ENCODE measurements around the gene ZSWIM6. TPM values are rescaled to one million over a fixed set of nuclear protein-coding genes. Genes with fewer than 3 reads are reported as not detected.

The ZSWIM6 gene
- total RNA-seq, 2 experiments from 2014 or later = 4.4 TPM

DNA sequence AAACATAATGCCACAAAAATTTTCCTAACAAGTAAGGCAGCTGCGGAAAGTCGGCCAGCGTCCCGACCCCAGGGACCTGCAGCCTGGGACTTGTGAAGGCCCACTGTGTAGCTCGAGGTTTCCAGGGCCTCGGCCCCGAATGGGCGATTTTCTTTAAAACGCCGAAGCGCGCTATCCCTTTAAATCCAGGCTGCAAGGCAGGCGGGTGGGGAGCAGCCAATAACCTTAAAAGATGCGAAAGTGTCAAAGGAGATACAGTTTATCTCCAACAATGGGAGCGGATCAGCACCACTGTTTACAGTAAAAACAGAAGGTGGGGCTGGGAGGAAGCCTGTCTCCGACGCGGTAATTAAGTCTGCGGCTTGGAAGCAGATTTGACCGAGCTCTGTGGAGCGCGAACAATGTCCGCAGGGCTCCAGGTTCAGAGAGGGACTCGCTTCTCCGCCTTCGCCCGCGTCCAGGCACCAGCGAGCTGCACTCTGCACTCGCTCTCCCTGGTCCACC, 1.7 kb upstream of the ZSWIM6 start:
- no peaks in the 10 kb centered on the region for H3K9me3 Mint-ChIP-seq
- CTCF ChIA-PET = interaction anchor here (0.6 to 1.9 kb wide), 7 partner anchors 9 to 372 kb away, joined by 3 to 4 read pairs (median 3); no protein-coding TSS in a partner anchor
- ATAC-seq = no peak
- H3K4me3 Mint-ChIP-seq = peak overlapping the region; percentile 58
- H3K4me1 Mint-ChIP-seq (ENCODE audit: low read depth) = peaks cover 46% of the 10 kb centered on the region
- DNase-seq = peak; percentile 15
- peaks cover 12% of the 10 kb centered on the region for H3K27me3 Mint-ChIP-seq
- POLR2A ChIA-PET = interaction anchor here (1.0 kb wide), 2 partner anchors 35 to 631 kb away, joined by 3 read pairs; partner anchors contain the start of gene DEPDC1B
- H3K27ac Mint-ChIP-seq = no peak overlapping the region
- TF ChIP-seq, protein P1, sequence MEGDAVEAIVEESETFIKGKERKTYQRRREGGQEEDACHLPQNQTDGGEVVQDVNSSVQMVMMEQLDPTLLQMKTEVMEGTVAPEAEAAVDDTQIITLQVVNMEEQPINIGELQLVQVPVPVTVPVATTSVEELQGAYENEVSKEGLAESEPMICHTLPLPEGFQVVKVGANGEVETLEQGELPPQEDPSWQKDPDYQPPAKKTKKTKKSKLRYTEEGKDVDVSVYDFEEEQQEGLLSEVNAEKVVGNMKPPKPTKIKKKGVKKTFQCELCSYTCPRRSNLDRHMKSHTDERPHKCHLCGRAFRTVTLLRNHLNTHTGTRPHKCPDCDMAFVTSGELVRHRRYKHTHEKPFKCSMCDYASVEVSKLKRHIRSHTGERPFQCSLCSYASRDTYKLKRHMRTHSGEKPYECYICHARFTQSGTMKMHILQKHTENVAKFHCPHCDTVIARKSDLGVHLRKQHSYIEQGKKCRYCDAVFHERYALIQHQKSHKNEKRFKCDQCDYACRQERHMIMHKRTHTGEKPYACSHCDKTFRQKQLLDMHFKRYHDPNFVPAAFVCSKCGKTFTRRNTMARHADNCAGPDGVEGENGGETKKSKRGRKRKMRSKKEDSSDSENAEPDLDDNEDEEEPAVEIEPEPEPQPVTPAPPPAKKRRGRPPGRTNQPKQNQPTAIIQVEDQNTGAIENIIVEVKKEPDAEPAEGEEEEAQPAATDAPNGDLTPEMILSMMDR (IDR thresholded peaks at IDR 0.05) = no peak
- intact Hi-C loops (cut with micrococcal nuclease) = loop anchor here (5.0 kb wide), 1 partner anchor 77 kb away; no protein-coding TSS in a partner anchor
- peaks cover 4% of the 10 kb centered on the region for H3K36me3 Mint-ChIP-seq (ENCODE audit: low read depth)

DNA sequence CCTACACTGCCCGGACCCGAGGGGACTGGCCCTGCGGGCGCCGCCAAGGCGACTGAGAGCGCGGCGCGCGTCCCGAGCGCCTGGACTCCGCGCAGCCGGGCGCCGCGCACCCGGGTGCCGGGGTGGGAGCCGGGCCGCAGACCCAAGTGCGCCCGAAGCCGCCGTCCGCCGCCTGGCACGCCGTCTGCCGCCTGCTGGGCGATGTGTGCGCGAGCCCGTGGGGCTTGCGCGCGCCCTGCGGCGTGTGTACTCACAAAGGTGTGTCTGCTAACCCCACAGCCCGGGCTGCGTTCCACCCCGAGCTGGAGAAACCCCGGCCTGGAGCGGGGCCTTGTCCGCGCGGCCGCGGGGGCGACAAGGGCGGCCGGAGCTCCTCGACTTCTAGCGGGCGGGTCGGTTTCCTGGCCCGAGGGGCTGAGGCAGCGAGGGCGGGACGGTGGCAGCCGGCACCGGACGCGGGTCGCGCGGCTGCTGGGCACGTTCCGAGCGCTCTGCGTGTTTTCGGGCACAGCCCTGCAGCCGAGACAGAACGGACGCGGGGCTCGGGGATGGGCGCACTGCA, 1.1 kb upstream of the ZSWIM6 start:
- TF ChIP-seq, protein P1 (IDR thresholded peaks at IDR 0.05) = peak; percentile 49
- peaks cover 46% of the 10 kb centered on the region for H3K4me1 Mint-ChIP-seq (ENCODE audit: low read depth)
- intact Hi-C loops (cut with micrococcal nuclease) = loop anchor here (5.0 kb wide), 1 partner anchor 76 kb away; no protein-coding TSS in a partner anchor
- CTCF ChIA-PET = interaction anchor here (0.6 to 1.7 kb wide), 7 partner anchors 9 to 327 kb away, joined by 3 to 5 read pairs (median 4); no protein-coding TSS in a partner anchor
- no peaks in the 10 kb centered on the region for H3K9me3 Mint-ChIP-seq
- H3K27ac Mint-ChIP-seq = no peak overlapping the region
- H3K27me3 Mint-ChIP-seq = peaks cover 12% of the 10 kb centered on the region
- H3K4me3 Mint-ChIP-seq = peak overlapping the region; percentile 81
- DNase-seq (peak; percentile 73), ATAC-seq (peak; percentile 7)
- peaks cover 4% of the 10 kb centered on the region for H3K36me3 Mint-ChIP-seq (ENCODE audit: low read depth)
- POLR2A ChIA-PET = interaction anchor here (0.8 to 1.6 kb wide), 5 partner anchors 9 to 631 kb away, joined by 3 to 5 read pairs (median 3); partner anchors contain the start of gene DEPDC1B

DNA sequence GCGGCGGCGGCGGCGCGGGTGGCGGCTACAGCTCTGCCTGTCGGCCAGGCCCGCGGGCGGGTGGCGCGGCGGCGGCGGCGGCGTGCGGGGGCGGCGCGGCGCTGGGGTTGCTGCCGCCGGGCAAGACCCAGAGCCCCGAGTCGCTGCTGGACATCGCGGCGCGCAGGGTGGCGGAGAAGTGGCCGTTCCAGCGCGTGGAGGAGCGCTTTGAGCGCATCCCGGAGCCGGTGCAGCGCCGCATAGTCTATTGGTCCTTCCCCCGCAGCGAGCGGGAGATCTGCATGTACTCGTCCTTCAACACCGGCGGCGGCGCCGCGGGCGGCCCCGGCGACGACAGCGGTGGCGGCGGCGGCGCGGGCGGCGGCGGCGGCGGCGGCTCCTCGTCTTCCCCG, 296 bp downstream of the ZSWIM6 start:
- TF ChIP-seq, protein P1 (IDR thresholded peaks at IDR 0.05) = no peak
- intact Hi-C loops (cut with micrococcal nuclease) = loop anchor here (5.0 kb wide), 1 partner anchor 75 kb away; no protein-coding TSS in a partner anchor
- H3K27me3 Mint-ChIP-seq = peaks cover 10% of the 10 kb centered on the region
- H3K4me1 Mint-ChIP-seq (ENCODE audit: low read depth) = peaks cover 44% of the 10 kb centered on the region
- H3K4me3 Mint-ChIP-seq = peak overlapping the region; percentile 81
- peak; percentile 46 for DNase-seq
- peak; percentile 1 for ATAC-seq
- H3K36me3 Mint-ChIP-seq (ENCODE audit: low read depth) = peaks cover 13% of the 10 kb centered on the region
- ChIA-PET CTCF (interaction anchor here (1.7 kb wide), 1 partner anchor 25 kb away, joined by 5 read pairs; no protein-coding TSS in a partner anchor), POLR2A (interaction anchor here (1.4 to 1.6 kb wide), 2 partner anchors 11 to 52 kb away, joined by 5 read pairs; no protein-coding TSS in a partner anchor)
- H3K27ac Mint-ChIP-seq = peak overlapping the region; percentile 91
- H3K9me3 Mint-ChIP-seq = no peaks in the 10 kb centered on the region

DNA sequence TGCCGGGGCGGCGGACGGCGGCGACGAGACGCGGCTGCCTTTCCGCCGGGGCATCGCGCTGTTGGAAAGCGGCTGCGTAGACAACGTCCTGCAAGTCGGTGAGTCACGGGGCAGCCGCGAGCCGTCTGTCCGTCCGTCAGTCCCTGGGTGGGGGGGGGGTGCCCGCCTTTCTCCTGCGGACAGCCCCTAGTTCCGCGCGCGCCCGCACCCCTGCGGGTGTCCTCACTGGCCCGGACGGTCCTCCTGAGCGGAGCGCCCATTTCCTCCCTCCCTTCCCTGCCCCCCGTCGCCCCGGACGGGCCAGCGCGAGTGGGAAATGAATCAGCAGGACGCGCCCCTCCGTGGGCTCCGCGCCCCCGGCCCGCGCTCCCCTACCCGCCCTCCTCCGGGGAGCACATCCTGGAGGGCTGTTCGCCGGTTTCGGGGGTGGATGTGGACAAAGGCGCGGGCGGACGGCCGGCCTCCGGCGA, 828 bp downstream of the ZSWIM6 start:
- CTCF ChIA-PET = interaction anchor here (1.0 kb wide), 1 partner anchor 10 kb away, joined by 4 read pairs; no protein-coding TSS in a partner anchor
- intact Hi-C loops (cut with micrococcal nuclease) = loop anchor here (5.0 kb wide), 1 partner anchor 74 kb away; no protein-coding TSS in a partner anchor
- H3K27ac Mint-ChIP-seq = peak overlapping the region; percentile 26

More for the DNA sequence above, 828 bp downstream of the ZSWIM6 start:
- H3K27me3 Mint-ChIP-seq = peaks cover 10% of the 10 kb centered on the region
- H3K4me1 Mint-ChIP-seq (ENCODE audit: low read depth) = peaks cover 39% of the 10 kb centered on the region
- H3K36me3 Mint-ChIP-seq (ENCODE audit: low read depth) = peaks cover 13% of the 10 kb centered on the region
- ATAC-seq (no peak), DNase-seq (peak; percentile 49)
- peak overlapping the region; percentile 75 for H3K4me3 Mint-ChIP-seq
- TF ChIP-seq, protein P1 (IDR thresholded peaks at IDR 0.05) = no peak
- POLR2A ChIA-PET = interaction anchor here (1.4 to 1.6 kb wide), 2 partner anchors 10 to 11 kb away, joined by 4 to 5 read pairs; no protein-coding TSS in a partner anchor
- no peaks in the 10 kb centered on the region for H3K9me3 Mint-ChIP-seq
